CD4-positive, alpha-beta T cell treated with Interleukin-6 at 100 ng/mL for 8 hours (primary cell): ENCODE data around the gene ATP6V1F.

Source experiments
- DNase-seq: peaks from one replicate; pipeline ENCODE4 v3.0.0-alpha.2; 2020; ENCODE audit warnings: mixed read lengths, low spot score

ATP6V1F gene

GRCh38 chr7:128868624-128869137, 6.0 kb downstream of the ATP6V1F start:
- no peak for DNase-seq

GRCh38 chr7:128869138-128869943, 6.7 kb downstream of the ATP6V1F start:
- no peak for DNase-seq

DNA sequence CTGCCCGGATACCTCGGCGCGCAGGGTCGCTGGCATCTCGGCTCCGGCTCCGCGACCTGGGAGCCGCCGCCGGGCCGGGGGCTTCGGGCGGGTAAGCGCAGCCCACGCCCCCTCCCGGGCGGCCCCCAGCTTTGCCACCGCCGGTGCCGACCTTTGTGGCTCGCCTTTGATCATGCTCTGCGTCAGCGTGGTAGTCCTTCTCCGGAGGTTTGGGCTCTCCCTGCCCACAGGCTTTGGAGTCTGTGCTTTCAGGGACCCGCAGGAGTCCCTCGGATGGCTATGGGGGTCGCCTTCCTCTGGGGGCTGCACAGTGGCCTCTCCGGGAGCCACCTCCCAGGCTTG, 7.3 kb downstream of the ATP6V1F start:
- DNase-seq, result no peak

- DNase-seq, result no peak
Measured at GRCh38 chr7:128871050-128871449, 8.4 kb downstream of the ATP6V1F start.

DNA sequence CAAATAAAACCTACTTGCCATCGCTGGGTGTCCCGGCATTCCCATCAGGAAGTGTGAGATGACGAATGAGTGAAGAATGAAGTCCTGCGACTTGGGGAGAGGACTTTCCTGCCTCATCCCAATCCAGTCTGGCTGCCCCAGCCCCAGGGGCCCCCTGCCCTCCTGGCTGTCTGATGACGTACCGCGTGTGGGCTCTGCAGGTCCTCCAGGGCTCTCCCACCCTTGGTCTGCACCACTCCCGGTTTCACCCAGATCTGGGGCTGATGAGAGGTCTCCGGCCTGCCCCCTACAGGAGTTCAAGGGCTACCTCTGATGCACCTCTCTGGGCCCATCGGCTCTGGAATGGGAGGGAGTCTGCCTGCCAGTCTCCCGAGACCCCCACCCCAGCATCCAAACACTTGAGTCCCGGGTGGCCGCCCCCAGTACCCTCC, 9.8 kb downstream of the ATP6V1F start:
- DNase-seq, result no peak

DNA sequence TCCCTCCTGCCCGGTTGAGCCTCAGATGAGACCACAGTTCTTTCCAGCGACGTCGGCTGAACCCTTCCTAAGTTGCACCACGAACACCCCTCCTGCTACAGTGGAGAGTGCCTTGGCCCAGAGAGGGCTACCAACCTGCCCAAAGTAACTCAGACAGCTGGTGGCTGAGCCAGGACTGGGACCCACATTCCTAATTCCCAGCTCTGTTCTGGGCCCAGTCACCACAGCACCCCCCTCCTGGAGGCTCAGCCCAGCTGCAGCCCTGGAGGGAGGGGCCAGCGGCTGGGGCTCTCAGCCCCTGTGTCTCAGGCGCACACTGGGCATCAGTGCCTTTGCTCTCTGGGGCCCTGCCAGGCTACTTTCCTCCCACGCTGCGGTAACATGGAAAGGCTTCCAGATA, 10.6 kb downstream of the ATP6V1F start:
- DNase-seq, result no peak

DNA sequence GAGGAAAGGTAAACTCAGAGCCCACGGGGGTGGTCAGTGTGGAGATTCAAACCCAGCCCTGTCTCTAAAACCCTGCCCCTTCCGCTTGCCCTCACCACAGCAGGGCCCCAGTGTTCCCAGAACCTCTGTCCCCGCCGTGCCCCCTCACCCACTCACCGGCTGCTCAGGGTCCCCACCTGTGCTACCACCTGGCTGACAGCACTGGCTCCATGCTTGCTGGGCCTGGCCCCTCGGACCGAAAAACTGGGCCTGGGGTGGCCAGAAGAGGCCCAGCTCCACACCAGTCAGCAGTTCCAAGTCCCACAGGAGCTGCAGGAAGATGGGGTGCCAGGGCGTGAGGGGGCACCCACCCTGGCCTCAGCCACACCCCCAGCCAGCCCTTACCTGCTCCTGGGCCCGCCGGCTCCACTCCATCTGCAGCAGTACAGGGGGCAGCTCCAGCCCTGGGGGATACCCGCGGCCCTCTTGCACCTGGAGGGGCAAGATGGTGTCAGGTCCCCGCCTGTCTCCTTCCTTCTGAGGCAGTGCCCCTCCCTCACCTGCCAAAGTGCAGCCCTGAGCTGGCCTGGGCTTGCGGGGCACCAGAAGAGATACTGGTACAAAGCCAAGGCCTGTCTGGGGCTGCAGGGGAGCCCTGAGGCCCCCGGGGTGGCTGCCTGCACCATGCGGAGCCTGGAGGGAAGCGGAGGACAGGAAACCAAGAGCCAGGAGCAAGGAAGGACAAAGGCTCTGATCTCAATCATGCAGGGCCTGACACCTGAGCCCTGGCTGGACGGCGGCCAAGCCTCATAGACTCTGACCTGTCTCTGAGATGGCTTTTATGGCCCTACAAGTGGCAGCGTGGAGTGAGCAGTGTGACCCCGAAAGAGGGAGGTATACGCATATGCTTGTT, 11.7 kb downstream of the ATP6V1F start:
- DNase-seq, result no peak

DNA sequence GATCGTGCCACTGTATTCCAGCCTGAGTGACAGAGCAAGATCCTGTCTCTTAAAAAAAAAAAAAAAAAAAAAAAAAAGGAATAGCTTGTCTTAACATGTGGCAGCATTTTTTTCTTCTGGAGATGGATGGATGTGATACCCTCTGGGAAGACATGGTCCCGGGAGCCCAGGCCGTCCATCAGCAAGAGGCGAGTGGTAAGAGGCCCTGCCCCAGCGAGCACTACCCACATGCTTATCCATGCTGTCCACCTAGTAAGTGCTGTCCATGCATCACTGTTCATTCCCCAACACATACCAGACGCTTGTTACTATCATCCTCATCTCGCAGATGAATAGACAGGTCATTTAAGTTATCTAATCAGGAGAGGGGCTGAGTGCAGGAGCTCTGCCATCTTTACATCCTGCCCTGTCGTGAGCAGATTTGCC, 12.9 kb downstream of the ATP6V1F start:
- DNase-seq, result no peak

GRCh38 chr7:128876127-128876526, 13.5 kb downstream of the ATP6V1F start:
- DNase-seq, result no peak

- no peak for DNase-seq
Measured at GRCh38 chr7:128876586-128876977, 13.9 kb downstream of the ATP6V1F start.

DNA sequence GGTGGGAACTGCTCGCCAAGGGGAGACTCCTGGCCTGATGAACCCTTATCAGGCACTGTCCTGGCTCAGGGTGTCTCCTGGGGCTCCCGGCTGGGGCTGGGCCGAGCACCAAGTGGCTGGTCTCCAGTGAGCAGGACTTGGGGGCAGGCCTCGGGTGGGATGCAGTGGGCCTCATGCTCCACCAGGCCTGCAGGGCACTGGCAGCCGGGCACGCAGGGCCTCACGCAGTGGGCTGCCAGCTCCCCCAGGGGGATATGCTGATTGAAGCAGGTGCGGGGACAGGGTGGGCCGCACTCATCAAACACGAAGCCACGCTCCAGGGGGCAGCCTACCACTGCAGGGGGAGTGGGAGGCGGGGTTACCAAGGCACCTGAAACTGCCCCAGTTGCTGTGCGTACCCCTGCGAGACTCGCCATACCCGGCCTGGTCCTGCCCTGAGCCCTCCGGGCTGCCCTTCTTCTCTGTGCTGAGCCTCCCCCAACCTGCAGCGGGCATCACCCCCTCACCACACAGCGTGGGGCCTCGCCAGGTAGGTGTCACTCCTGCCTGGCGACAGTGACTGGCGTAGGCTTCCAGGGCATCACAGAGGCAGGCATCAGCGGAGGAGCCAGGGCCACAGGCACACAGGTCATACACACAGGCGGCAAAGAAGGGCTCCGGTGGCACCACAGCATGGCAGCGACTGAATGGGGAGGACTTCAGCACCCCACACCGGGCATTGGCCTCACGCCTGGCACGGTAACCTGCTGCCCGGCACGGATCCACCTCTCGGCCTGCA, 14.5 kb downstream of the ATP6V1F start:
- DNase-seq, result no peak

DNA sequence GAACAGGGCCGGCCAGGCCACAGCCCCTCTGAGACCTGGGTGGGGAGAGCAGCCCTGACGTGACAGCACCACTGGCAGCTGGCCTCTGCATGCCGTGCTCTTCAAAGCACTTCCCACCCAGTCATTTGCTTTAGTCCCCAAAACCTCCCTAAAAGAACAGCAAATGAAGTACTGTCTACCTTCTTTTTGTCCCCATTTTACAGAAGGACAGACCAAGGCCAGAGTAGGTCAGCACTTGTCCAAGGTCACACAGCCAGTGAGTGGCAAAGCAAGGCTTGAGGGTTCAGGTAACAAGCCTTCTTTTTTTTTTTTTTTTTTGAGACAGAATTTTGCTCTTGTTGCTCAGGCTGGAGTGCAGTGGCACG, 15.1 kb downstream of the ATP6V1F start:
- DNase-seq, result no peak

DNA sequence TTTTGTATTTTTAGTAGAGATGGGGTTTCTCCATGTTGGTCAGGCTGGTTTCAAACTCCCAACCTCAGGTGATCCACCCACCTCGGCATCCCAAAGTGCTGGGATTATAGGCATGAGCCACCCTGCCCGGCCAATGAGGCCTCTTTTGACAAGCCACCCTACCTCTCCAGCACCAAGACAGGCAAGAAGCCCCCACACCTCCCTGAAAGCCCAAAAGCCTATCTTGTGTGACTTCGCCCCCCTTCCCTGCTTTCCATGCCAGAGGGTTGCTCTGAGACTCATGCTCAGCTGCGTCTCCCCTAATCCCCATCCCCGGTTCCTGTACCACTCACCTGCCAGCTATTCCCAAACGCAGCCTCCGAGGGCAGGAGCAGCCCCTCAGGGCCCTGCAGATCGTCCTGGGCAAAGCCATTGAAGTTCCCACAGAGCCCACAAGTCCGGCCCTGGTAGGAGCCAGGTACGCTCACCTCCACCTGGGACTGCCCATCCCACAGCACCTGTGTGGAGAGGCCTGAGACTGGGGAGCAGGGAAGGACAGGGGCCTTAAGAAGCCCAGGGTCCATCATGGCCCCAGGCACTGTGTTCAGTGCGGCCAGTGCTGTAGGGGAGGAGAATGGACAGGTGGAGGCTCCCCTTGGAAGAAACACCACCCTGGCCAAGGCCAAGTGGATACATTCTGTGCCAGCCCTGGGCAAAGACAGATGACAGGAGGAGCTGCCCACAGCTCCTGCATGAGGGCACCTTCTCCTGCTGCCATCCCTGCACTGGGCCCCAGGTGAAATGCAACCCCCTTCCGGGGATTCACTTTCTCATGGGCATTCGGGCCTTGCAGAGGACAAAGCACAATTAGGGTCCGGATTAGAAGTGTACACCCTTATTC, 15.8 kb downstream of the ATP6V1F start:
- DNase-seq, result no peak

DNA sequence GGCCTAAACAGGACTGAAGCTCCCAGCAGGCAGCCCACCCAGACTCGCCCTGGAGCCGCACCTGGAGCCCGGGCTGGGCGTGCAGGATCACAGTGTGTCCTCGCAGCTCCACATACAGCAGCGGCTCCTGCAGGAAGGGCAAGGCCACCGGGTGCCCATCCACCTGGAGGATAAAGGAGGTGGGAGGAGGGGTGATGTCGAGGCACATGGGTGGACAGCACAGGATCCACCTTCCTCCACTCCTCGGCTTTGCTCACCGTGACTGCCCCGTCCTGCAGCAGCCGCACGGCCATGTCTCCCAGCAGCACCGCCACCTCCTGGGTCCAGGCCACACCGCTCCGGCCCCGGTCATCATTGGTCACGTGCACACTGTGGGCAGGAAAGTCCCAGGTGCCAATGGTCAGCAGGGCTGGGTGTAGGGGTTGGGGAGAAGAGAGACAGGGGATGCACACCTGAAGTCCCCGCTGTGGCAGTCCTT, 16.8 kb downstream of the ATP6V1F start:
- no peak for DNase-seq

DNA sequence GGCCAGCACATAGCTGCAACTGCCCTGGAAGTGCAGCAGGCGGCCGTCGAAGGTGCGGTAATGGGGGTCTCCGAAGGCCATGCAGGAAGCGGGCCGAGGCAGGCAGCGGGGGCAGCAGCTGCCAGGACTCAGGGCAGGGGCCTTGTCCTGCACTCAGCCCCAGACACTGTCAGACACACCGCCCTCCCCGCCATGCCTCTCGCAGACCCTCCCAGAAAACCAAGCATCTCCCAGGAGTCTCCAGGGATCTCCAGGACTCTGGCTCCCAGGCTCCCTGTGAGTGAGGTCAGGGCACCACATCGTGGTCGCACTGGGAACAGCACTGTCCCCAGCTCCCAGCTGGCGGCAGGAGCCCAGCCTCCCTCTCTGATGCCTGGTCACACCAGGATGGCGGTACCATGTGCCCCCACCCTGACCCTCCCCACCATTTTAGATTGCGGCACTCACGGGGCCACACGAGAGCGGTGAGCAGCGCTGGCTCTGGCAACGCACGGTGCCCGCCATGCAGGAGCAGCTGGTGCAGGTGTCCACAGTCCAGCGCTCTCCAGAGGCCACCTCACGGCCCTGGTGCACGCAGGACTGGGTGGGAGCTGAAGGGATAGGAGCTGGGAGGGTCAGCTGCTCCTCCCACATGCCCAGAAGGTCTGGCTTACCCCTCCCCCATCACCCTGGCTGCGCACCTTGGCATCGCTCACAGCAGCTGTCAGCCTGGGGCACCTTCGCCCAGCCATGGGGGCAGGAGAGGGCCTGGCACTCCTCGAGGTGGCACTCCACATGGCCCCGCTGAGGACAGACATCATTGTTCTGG, 17.5 kb downstream of the ATP6V1F start:
- no peak for DNase-seq

DNA sequence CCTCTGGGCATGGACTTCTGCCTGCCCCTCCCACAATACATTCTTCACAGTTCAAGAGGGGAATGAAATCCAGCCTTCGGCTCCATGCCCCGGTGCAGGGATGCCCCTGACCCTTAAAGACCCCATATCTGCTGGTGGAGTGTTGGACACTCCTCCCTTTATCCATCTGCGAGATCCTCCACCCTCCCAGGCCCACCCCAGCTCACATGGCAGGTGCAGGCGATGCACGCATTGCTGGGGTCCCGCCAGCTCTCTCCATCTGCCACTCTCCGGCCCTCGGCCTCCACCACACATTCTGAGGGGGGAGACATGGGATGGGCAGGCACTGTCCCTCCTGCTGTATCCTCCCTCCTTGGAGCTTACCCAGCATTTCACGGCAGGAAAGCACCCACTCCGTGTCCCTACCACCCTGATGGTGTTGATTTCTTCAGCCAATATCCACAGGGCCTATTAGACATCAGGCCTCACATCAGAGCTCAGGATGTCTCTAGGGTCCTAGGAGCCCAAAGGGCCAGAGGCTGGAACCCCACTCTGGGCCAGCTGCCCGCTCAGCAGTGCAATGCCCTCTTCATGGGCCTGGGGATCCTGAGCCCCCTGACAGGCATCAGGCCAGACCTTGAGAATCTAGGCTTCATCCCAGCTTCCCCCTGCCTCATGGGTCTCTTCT, 18.3 kb downstream of the ATP6V1F start:
- no peak for DNase-seq

- no peak for DNase-seq
Measured at GRCh38 chr7:128881458-128882125, 18.9 kb downstream of the ATP6V1F start.

DNA sequence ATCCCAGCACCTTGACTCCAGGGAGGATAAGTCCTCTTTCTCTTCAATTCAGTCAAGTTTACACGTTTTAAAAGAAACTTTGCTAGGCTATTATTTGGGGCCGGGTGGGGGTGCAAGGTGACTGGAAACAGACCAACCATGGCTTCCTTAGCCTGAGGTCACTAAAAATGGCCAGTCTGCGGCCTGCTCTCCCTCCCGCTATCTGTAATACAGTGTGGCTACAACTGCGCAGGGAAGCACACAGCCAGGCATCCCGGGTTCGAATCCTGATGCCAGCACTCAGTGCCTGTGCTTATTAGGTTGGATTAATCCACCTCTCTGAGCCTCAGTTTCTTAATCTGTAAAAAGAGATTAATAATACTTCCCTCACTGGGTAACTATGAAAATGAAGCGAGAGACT, 19.5 kb downstream of the ATP6V1F start:
- no peak for DNase-seq
